HG02870 (cell line): Measurements from ENCODE around the gene PHOSPHO2.
"Not testable (repeated sequence)": the region's sequence is repeated elsewhere in the genome, so short reads cannot be mapped to it uniquely, and the experiment has no call there.

ENCODE experiments used
- ATAC-seq: cut with Tn5 transposase; IDR thresholded peaks from one replicate; pipeline ENCODE4 v1.9.1; 2021; ENCODE audit warnings: mild to moderate bottlenecking, moderate library complexity; ENCODE audit not compliant: unreplicated experiment

Gene PHOSPHO2

DNA sequence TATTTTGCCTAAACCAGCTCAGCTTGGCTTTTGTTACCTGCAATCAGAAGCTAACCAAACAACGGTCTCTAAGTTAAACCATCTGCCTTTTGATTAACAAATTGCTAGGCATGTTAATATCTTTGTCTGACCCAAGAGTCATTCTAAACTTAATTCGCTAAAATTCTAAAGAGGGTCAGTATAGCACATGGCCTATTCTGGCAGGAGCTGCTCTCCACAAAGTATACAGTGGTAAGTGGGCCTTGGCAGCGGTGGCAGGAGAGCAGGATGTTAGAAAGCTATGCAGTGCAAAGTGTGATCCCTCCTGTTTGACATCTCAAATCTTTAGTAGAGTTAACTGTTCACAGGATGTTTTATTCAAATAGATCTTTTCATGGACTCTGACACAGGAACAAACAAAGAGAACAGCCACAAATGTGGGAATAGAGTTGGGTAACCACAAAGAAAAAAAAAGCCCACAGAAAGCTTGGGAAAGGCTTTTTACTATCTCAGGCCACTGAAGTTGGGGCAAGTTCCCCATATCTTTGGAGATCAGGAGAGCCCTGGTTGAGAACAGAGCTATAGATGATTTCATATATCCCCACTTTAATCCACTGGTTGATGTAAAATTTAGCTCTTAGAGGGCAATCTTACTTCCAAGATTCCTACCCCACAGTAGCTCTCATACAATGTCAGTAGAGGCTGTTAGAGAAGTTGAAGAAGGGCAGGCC, 10.7 kb upstream of the PHOSPHO2 start:
- ATAC-seq, result no peak

DNA sequence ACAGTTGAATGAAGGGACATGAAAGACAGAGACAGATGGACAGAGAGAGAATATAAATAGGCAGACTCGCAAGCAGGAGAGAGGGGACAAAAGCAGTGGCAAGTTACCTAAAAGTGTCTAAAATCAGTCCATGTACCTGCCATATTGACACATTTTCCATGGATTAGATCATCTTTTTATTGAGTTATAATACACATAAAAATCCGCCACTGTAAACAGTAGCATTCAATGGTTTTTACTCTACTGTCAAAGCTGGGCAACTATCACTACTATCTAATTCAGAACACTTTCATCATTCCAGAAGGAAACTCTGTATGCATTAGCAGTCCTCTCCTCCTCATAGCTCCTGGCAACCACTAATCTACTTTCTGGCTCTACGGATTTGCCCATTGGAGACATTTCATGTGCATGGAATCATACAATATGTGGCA, 10.1 kb upstream of the PHOSPHO2 start:
- ATAC-seq, result no peak

DNA sequence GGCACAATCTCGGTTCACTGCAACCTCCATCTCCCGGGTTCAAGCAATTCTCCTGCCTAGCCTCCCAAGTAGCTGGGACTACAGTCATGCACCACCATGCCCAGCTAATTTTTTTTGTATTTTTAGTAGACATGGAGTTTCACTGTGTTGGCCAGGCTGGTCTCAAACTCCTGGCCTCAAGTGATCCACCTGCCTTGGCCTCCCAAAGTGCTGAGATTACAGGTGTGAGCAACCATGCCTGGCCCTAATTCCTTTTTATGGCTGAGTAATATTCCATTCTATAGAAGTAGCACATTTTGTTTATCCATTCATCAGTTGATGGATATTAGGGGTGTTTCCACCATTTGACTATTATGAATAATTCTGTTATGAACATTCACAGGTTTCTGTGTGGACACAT, 9.6 kb upstream of the PHOSPHO2 start:
- ATAC-seq, result not testable (repeated sequence)

DNA sequence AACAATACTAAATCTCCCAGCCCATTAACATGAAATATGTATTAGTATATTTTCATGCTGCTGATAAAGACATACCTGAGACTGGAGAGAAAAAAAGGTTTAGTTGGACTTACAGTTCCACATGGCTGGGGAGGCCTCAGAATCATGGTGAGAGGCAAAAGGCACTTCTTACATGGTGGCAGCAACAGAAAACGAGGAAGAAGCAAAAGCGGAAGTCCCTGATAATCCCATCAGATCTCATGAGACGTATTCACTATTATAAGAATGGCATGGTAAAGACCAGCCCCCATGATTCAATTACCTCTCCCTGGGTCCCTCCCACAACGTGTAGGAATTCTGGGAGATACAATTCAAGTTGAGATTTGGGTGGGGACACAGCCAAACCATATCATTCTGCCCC, 7.4 kb upstream of the PHOSPHO2 start:
- ATAC-seq, result not testable (repeated sequence)

DNA sequence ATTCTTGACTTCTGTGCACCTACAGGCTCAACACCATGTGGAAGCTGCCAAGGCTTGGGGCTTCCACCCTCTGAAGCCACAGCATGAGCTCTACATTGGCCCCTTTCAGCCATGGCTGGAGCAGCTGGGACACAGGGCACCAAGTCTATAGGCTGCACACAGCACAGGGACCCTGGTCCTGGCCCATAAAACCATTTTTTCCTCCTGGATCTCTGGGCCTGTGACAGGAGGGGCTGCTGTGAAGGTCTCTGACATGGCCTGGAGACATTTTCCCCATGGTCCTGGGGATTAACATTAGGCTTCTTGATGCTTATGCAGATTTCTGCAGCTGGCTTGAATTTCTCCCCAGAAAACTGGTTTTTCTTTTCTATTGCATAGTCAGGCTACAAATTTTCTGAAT, 6.3 kb upstream of the PHOSPHO2 start:
- not testable (repeated sequence) for ATAC-seq

DNA sequence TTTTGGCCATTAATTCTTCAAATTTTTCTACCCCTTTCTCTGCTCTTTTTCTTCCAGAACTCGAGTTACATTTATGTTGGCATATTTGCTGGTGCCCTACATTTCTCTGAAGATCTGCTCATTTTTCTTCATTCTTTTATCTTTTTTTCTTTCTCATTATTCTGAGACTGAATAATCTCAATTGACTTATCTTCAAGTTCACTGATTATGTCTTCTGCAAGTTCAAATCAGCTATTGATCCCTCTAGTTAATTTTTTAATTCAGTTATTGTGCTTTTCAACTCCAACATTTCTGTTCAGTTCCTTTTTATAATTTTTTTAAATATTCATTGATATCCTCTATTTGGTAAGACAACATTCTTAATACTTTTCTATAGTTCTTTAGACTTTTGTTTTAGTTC, 3.3 kb upstream of the PHOSPHO2 start:
- ATAC-seq, result no peak

DNA sequence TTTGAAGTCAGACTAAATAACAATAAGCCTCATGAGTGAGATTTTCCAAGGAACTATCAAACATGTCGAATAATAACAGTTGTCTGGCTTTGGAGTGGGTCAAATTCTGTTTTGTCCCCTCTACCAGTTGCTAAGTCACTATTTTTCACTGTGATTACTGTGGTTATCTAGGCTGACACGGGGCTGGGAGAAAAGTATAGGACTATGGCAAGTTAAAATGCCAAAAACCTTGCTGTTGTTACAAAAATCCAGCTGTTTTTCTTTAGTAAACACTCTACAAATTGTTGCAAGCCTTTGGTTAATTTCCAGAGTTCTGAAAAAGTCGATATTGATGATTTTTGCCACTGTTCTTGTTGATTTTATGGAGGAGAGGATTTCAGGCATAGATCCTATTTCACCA, 1.6 kb upstream of the PHOSPHO2 start:
- no peak for ATAC-seq

DNA sequence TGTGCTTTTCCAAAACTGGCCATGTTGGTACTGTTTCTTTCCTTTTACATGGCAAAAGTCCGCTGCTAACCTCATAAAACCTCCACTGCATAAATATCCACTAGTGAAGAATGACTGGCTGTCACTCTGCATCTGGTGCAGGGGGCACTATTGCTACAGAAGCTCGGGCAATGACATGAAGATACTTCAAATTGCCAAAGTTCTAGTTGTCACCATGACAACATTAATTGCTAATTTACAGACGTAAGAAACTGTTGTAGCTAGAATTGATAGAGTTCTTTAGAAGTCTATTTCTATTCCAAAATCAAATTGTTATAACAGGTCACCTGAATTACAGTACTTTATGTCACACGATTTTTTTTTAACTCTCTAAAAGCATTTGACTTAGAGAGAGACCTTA, 909 bp upstream of the PHOSPHO2 start:
- no peak for ATAC-seq

DNA sequence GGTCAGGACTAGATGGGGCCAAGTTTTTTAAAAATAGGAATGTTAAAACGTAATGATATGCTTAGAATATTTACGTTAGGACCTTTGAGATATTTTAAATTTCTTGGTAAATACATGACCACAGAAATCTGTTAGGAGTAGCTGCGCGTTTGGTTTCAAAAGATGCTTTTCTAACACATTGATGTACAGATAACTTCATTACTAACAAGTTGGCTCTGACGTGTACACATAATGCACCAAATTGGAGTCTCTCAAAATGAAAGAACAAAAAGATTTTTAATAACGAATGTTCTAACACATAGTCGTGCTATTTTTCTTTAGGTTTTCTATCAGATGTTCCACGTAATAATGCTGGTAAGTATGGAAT, 608 bp downstream of the PHOSPHO2 start:
- no peak for ATAC-seq

DNA sequence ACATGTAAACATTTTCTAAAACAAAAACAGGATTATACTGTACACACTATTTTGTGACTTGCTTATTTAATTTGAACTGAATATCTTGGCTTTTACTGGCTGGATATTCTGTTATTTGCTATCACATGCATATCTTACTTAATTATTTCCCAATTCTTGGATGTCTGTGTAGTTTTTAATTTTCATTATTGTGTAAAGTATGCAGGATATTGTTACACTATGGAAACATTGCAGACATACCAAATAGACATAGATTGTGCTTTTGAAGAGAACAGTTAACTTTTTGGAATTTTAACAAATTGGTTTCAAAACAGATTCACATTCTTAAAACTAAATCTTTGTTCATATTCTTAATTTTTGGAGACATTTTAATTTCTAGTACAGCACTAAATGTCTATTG, 2.1 kb downstream of the PHOSPHO2 start:
- ATAC-seq, result no peak

DNA sequence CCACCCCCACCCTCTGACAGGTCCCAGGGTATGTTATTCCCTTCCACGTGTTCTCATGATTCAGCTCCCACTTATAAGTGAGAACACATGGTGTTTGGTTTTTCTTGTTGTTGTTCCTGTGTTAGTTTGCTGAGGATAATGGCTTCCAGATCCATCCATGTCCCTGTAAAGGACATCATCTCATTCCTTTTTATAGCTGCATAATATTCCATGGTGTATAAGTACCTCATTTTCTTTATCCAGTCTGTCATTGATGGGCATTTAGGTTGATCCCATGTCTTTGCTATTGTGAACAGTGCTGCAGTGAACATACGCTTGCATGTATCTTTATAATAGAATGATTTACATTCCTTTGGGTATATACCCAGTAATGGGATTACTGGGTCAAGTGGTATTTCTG, 4.9 kb downstream of the PHOSPHO2 start:
- ATAC-seq, result not testable (repeated sequence)

DNA sequence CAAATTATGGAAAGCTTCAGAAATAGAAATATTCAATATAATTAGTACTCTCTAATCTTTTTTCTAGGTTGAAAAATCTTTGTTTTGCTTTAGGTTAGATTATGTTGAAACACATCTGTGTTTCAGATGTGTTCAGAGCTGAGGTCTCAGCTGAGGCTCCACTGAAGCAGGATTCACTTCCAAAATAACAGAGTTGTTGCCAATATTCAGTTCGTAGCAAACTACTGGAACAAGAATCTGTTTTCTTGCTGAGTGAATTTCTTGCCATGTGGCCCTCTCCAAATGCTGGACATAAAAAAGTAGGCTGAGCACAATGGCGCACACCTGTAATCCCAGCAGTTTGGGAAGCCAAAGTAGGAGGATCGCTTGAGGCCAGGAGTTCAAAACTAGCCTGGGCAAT, 8.7 kb downstream of the PHOSPHO2 start:
- ATAC-seq, result no peak

DNA sequence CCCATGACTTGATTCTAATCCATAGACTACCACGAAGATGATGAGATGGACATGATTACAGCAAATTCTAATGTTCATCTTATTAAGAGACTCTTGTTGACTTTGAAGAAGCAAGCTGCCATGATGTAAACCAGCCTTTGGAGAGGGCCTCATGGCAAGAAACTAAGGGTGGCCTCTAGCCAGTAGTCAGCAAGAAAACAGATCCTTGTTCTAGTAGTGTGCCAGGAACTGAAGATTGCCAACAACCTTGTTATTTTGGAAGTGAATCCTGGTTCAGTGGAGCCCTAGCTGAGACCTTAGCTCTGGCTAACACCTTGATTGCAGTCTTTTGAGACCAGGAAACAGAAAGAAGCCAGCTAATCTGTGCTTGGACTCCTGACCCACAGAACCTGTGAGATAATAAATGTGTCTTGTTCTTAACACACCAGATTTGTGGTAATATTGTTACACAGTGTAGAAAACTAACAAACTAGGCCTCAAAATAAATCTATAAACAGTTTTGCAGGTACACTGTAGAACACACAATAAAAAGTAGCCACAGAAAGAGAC, 10.0 kb downstream of the PHOSPHO2 start:
- no peak for ATAC-seq

DNA sequence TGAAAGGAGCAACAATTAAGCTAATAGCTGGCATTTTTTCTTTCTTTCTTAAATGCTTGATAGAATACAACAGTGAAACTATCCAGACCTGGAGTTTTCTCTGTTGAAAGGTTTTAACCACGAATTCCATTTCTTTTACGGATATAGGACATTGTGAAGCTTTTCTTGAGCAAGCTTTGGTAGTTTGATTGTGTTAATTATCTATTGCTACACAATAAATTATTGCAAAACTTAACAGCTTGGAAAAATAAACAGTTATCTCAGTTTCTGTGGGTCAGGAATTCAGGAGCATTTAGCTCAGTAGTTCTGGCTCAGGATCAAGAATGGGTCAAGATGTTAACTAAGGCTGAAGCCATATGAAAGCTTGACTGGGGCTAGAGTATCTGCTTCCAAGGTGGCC, 11.7 kb downstream of the PHOSPHO2 start:
- ATAC-seq, result no peak

DNA sequence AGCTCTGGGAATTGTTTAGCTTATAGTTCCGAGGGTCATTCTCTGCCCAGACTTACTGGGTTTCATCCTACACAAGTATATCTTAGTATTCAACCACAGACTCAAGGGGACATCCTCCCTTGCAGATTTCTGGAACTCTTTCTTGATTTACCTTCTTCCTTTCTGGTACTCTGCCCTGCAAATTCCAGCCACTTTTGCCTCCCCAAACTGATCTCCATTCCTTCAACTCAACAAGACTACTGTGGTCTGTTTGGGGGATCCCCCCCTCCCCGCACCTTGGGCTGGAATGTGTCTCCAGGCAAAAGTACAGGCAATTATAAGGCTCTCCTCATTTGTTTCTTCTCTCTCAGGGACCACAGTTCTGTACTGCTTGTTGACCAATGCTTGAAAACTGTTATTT, 13.4 kb downstream of the PHOSPHO2 start:
- ATAC-seq, result no peak

DNA sequence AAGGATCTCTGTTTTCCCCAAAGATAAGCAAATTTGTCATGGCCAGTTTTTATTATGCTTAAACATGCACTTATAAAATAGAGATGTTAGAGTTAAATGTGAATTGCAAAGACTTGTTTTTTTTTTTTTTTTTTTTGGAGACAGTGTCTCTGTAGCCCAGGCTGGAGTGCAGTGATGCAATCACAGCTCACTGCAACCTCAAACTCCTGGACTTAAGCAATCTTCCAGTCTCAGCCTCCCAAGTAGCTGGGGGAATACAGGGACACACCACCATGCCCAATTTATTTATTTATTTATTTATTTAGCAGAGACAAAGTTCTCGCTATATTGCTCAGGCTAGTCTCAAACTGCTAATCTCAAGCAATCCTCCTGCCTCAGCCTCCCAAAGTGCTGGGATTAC, 15.1 kb downstream of the PHOSPHO2 start:
- no peak for ATAC-seq

DNA sequence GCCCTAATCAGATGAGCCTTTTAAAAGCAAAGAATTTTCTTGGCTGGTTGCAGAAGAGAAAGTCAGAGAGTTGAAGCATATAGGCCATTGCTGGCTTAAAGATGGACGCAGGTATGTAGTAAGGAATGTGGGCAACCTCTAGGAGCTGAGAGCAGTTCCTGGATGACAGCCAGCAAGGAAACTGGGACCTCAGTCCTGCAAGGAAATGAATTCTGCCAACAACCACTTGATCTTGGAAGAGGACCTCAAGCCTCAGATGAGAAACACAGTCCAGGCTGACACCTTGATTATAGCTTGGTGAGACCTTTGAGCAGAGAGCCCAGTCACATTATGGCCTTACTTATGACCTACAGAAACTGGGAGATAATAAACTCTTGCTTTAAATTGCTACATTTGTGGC, 15.7 kb downstream of the PHOSPHO2 start:
- ATAC-seq, result no peak

DNA sequence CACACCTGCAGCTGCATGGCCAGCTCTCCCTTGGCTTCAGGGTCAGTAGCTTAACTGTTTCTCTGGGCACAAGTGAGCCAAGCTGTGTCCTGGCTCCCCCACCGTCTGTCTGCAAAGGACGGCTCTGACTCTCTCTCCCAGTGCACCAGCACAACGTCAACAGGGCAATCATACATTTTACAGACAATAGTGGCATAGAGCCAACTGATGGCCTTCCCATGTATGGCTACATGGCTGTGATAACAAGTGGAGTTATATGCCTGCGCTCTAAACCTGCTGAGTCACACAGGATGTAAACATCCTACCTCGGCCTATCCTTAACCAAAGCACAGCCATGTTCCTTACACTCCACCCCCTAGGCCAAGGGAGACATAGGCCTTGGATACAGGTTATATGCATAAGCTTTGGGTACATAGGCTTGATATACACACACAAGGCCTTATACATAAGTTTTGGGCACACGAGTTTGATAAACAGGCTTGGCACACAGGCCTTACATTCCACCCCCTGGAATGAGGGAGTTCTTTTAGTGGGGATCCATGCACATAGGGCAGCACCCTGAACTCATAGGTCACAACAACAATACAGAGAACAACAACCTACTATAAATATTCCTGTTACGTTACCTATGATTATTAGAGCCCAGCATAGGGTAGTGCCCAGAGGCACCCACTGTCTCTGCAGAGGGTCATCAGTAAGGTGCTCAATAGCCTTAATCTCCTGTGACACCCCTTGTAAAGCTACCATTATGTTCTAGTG, 17.7 kb downstream of the PHOSPHO2 start:
- no peak for ATAC-seq

DNA sequence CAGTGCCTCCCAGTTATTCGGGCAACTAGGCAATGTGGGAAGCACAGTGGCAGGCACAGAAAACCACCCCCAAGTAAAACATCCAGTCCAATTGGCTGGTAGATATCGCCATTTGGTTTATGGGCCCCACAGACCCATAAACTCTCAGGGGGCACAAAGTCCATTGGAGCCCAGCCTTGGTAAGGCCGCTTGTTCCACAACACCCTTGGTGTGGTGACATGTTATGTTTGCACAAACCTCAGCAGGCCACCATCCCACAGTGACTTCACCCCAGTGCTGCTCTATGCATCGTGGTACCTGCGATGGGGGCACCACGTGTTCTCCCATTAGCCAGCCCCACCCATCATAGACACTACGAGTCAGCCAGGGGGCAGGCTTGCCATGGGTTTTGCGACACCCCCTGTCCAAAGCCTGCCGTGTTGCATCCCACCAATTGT, 18.5 kb downstream of the PHOSPHO2 start:
- ATAC-seq, result no peak

DNA sequence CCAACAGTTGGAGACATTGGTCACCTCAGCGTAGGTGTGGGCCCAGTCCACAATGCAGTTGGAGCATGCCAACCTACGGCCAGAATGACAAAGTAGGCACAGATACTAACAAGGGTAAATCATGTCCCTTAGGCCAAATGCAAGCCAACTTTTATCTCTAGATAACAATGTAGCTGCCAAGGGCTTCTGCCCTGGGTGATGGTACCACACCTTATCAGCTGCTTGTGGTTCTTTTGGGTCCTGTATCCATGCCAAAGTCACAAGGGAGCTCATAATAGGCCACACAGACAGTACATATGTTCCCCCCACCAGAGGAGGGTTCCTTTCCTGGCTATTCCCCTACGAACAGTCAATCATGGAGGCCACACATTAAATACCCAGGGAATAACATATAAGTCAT, 19.1 kb downstream of the PHOSPHO2 start:
- ATAC-seq, result no peak

DNA sequence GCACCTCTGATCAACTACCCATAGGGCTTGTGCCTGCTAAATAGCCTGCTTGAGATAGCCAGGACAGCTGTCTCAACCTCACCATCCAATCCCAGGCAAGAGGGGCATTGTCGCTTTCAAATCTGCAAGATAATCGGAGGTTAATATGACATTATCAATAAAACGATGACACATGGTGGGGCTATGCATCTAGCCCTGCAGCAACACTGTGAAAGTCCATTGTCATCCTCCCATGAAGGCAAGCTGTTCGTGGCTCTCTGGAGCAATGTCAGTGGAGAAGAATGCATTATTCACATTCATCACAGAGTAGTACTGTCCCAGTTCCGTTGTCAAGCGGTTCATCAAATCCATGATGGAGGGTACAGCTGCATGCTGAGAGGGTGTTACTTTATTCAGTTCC, 20.4 kb downstream of the PHOSPHO2 start:
- ATAC-seq, result no peak
